K562 (cell line): ENCODE data around the gene UBE2E1.

Source experiments
- ATF2 ChIP-seq: sonication (generic); formaldehyde crosslinking; IDR thresholded peaks from 2 replicates; pipeline ENCODE4 v1.8.1; 2022; ENCODE audit warnings: missing genetic modification reagents
- CBX1 ChIP-seq: sonication (generic); IDR thresholded peaks from 2 replicates; pipeline ENCODE4 v1.6.1; 2016; ENCODE audit warnings: antibody characterized with exemption, low read depth, mild to moderate bottlenecking
- CTCF ChIP-seq, 3 experiments: IDR thresholded peaks in 2 of 3; conservative IDR thresholded peaks in 1 of 3; 2 replicates each; pipeline ENCODE4 v1.5.1; 2011 to 2012; ENCODE audit warnings: low read length in 3 of 3, mild to moderate bottlenecking in 3 of 3, control low read depth in 2 of 3, improper control_type of control experiment in 1 of 3, inconsistent platforms in 1 of 3, low read depth in 1 of 3, mixed read lengths in 1 of 3, moderate library complexity in 1 of 3; ENCODE audit not compliant: insufficient read depth in 2 of 3
- CUX1 ChIP-seq: fragments of 200-800 bp; sonication (Bioruptor generic); IDR thresholded peaks from 2 replicates; pipeline ENCODE4 v1.6.1; 2016; ENCODE audit warnings: missing genetic modification characterization, missing compliant biosample characterization
- JUNB ChIP-seq: fragments of 450-650 bp; formaldehyde crosslinking; conservative IDR thresholded peaks from 2 replicates; pipeline ENCODE4 v1.4.0; 2020; ENCODE audit warnings: mild to moderate bottlenecking
- PTRF ChIP-seq: fragments of 450-650 bp; IDR thresholded peaks from 2 replicates; pipeline ENCODE4 v1.6.1; 2016; ENCODE audit warnings: mild to moderate bottlenecking, missing genetic modification characterization, missing compliant biosample characterization
- RFX1 ChIP-seq: fragments of 450-650 bp; IDR thresholded peaks from 2 replicates; pipeline ENCODE4 v1.6.1; 2016; ENCODE audit warnings: mild to moderate bottlenecking, moderate library complexity
- ZBTB34 ChIP-seq: fragments of 250-450 bp; sonication (Bioruptor Pico); IDR thresholded peaks from 2 replicates; pipeline ENCODE4 v1.8.0; 2021; ENCODE audit warnings: mild to moderate bottlenecking, moderate library complexity
- ZKSCAN1 ChIP-seq: fragments of 150-350 bp; IDR thresholded peaks from 2 replicates; pipeline ENCODE4 v1.6.1; 2016; ENCODE audit warnings: low read depth, low read length
- ZNF263 ChIP-seq: sonication (generic); formaldehyde crosslinking; IDR thresholded peaks from 2 replicates; pipeline ENCODE4 v1.8.0; 2022; ENCODE audit warnings: mild to moderate bottlenecking, missing genetic modification reagents, borderline replicate concordance
- ZNF274 ChIP-seq: IDR thresholded peaks from 2 replicates; pipeline ENCODE4 v1.6.1; 2011; ENCODE audit warnings: low read depth, mild to moderate bottlenecking, low read length, moderate library complexity, borderline replicate concordance
- ZNF316 ChIP-seq: fragments of 450-650 bp; IDR thresholded peaks from 2 replicates; pipeline ENCODE4 v1.6.1; 2016

GRCh38 chr3:23884481-23884880 lies 78.7 kb downstream of the UBE2E1 start:
- TF ChIP-seq RFX1: no peak
- TF ChIP-seq CTCF (IDR thresholded peaks at IDR 0.05 in 2 of 3, conservative IDR thresholded peaks at IDR 0.05 in 1 of 3; ENCODE audit: insufficient read depth in 2 of 3, low read depth in 1 of 3, low read length in 3 of 3): peak; percentile 4 to 47 (median 26); a peak in 2 of 6 replicates
- TF ChIP-seq PTRF (tag): no peak
- TF ChIP-seq ZKSCAN1: no peak
- TF ChIP-seq ATF2: no peak
- TF ChIP-seq CBX1: no peak
- TF ChIP-seq ZNF263 (CRISPR knock-in tag): no peak
- no peak for TF ChIP-seq ZBTB34 (CRISPR knock-in tag)
- TF ChIP-seq CUX1 (CRISPR knock-in tag): no peak
- no peak for TF ChIP-seq ZNF274
- no peak for TF ChIP-seq JUNB
- TF ChIP-seq ZNF316: no peak
